ENCODE measurements around the gene NTN1. TPM values are rescaled to one million over a fixed set of nuclear protein-coding genes. Genes with fewer than 3 reads are reported as not detected.

Gene NTN1
- total RNA-seq, 4 donors from 2014 or later: 5.9 to 11.6 (median 8.5) TPM

DNA sequence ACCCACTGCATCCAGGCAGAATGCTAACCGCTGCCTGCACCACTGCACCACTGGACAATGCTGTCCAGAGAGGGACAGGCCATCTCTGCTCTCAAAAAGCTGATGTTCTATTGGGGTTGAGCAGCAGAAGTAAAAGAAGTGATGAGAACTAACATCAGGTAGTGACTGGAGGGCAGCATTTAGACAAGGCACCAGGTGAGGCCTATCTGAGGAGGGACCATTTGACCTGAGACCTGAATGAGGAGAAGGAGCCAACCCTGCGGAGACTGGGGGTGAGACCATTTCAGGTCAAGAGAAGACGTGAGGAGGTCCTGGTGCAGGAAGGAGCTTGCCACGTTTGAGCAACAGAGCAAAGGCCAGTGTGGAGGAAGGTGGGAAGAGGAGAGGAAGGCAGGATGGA is 34.0 kb downstream of the NTN1 start:
- 88 to 92% methylated on average over 4 of the region's 4 CpGs for WGBS, 2 donors
- TF ChIP-seq POLR2A (IDR thresholded peaks at IDR 0.05): no peak
- TF ChIP-seq, protein P1, sequence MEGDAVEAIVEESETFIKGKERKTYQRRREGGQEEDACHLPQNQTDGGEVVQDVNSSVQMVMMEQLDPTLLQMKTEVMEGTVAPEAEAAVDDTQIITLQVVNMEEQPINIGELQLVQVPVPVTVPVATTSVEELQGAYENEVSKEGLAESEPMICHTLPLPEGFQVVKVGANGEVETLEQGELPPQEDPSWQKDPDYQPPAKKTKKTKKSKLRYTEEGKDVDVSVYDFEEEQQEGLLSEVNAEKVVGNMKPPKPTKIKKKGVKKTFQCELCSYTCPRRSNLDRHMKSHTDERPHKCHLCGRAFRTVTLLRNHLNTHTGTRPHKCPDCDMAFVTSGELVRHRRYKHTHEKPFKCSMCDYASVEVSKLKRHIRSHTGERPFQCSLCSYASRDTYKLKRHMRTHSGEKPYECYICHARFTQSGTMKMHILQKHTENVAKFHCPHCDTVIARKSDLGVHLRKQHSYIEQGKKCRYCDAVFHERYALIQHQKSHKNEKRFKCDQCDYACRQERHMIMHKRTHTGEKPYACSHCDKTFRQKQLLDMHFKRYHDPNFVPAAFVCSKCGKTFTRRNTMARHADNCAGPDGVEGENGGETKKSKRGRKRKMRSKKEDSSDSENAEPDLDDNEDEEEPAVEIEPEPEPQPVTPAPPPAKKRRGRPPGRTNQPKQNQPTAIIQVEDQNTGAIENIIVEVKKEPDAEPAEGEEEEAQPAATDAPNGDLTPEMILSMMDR (IDR thresholded peaks at IDR 0.05): no peak
- no peak for DNase-seq (ENCODE audit: low spot score in 2 of 2)
- no peak overlapping the region for H3K4me3 ChIP-seq (ENCODE audit: low read depth, poor library complexity, severe bottlenecking)
- intact Hi-C loops (cut with DNase I; ENCODE audit: low total_unique reads): no loop called here

DNA sequence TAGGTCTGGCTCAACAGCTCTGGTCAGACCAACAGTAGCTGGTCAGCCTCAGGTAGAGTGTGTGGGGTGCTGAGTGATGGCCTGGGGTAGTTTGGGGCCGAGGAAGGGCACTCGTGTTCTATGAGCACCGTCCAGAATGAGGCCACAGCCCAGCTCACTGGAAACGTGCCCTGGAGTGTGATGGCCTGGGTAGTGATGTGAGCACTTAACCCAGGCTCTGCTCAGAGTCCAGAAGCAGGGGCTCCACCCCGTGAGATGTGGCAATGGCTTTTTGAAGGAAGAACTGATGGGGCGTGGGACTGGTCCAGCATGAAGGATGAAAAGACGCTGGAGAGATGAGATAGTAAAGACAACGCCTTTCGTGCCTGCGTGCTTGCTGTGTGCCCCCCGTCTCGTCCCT is 35.3 kb downstream of the NTN1 start:
- WGBS, 2 donors: 63 to 72% methylated on average over 10 to 12 of the region's 12 CpGs
- TF ChIP-seq POLR2A (IDR thresholded peaks at IDR 0.05): no peak
- TF ChIP-seq, protein P1 (IDR thresholded peaks at IDR 0.05): no peak
- peak; percentile 75 to 93 for DNase-seq (ENCODE audit: low spot score in 2 of 2)
- H3K4me3 ChIP-seq (ENCODE audit: low read depth, poor library complexity, severe bottlenecking): no peak overlapping the region
- intact Hi-C loops (cut with DNase I; ENCODE audit: low total_unique reads): no loop called here

DNA sequence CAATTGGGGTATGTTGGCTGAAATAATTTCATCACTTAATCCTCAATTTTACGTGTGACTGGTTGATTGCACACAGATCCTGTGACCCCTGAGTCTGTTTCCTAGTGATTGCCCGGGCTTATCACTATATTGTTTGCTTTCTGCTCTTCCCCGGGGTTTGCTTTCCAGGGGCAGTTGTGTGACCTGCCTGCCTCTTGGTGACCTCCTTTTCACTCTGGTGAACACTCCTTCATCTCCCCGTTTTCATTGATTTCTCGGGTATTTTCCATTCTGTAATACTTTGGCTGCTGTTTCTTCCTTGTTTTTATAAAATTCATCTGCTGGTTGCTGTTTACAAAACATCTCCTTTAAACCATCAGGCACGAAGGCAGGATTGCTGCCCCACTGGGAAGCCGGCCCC is 36.0 kb downstream of the NTN1 start:
- no peak for DNase-seq (ENCODE audit: low spot score in 2 of 2)
- no peak overlapping the region for H3K4me3 ChIP-seq (ENCODE audit: low read depth, poor library complexity, severe bottlenecking)
- TF ChIP-seq, protein P1 (IDR thresholded peaks at IDR 0.05): no peak
- TF ChIP-seq POLR2A (IDR thresholded peaks at IDR 0.05): no peak
- intact Hi-C loops (cut with DNase I; ENCODE audit: low total_unique reads): no loop called here
- WGBS, 2 donors: 43 to 53% methylated on average over 7 of the region's 7 CpGs

DNA sequence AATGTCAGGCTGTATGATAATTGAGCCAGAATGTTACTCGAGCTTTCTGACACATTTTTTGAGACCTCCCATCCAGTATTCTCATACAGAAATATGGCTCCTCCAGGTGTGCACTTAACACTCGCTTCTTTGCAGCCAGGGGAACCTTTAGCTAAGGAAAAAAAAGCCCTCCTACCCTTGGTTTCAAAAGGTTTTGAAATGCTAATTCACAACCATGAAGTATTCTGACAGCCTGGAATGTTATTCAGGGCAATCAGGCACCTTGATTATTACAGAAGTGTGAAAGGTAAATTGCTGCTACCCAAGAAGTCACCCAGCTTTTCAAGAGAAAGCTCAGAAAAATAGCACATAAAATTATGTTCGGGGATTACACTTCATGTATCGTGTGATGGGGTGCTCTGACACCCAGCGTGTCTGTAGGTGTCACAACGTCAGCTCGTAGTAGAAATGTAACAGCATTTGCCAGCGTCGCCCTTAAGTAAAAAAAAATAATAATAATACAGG is 41.1 kb downstream of the NTN1 start:
- WGBS, 2 donors: 80% methylated on average over 9 of the region's 9 CpGs
- TF ChIP-seq, protein P1 (IDR thresholded peaks at IDR 0.05): no peak
- TF ChIP-seq POLR2A (IDR thresholded peaks at IDR 0.05): no peak
- DNase-seq (ENCODE audit: low spot score in 2 of 2): peak in 1 of 2 donors; percentile 12
- intact Hi-C loops (cut with DNase I; ENCODE audit: low total_unique reads): loop anchor here (10.0 kb wide), 1 partner anchor 52 kb away; no protein-coding TSS in a partner anchor
- no peak overlapping the region for H3K4me3 ChIP-seq (ENCODE audit: low read depth, poor library complexity, severe bottlenecking)

DNA sequence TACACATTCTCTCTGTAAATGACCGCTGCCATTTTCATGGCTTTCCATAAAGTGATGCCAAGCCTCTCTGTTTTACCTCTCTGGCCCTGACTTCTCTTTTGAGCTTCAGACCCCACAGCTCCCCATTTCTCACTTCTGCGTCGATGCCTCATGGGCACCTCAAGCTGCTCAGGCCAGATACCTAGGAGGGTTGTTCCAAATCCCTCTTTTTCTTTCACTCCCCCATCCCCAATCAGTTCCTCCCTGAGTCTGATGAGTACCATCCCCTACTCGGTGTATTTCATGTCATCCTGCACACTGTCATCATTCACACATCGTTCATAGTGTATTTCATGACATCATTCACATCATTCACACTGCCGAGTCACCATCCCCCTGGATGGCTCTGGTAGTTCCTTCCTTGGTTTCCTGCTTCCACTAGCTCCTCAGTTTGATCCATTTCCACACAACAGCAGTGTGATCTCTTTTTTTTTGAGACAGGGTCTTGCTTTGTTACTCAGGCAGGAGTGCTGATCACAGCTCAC is 43.1 kb downstream of the NTN1 start:
- H3K4me3 ChIP-seq (ENCODE audit: low read depth, poor library complexity, severe bottlenecking): no peak overlapping the region
- WGBS, 2 donors: 86 to 92% methylated on average over 6 of the region's 6 CpGs
- intact Hi-C loops (cut with DNase I; ENCODE audit: low total_unique reads): loop anchor here (10.0 kb wide), 1 partner anchor 50 kb away; no protein-coding TSS in a partner anchor
- TF ChIP-seq, protein P1 (IDR thresholded peaks at IDR 0.05): no peak
- peak in 1 of 2 donors; percentile 52 for DNase-seq (ENCODE audit: low spot score in 2 of 2)

DNA sequence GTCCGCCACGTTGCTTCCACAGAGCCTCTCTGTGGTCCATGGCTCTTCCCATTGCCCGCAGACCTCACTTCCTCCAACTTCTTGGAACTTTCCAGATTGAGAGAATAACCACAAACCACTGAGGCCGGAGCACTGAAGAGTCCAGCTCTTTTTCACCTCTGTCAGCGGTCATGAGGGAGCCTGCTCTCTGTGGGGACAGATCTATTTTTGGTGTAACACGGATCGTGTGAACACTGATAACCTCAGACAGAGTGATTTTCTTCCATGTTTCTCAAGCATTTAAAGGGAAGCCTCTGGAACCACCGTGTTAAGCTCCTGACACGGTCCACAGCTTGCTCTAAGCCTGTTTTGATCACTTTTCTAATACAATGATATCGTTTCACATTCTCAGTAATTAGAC is 49.7 kb downstream of the NTN1 start:
- TF ChIP-seq POLR2A (IDR thresholded peaks at IDR 0.05): no peak
- TF ChIP-seq, protein P1 (IDR thresholded peaks at IDR 0.05): no peak
- WGBS, 2 donors: 82 to 83% methylated on average over 10 of the region's 10 CpGs
- H3K4me3 ChIP-seq (ENCODE audit: low read depth, poor library complexity, severe bottlenecking): no peak overlapping the region
- intact Hi-C loops (cut with DNase I; ENCODE audit: low total_unique reads): no loop called here
- no peak for DNase-seq (ENCODE audit: low spot score in 2 of 2)
